Vagina (tissue), 2 donors: ENCODE measurements around the gene PLPP2.

Experiments used
- POLR2A ChIP-seq, 2 donors: fragments of 450-650 bp; IDR thresholded peaks; one replicate each; pipeline ENCODE4 v1.6.1; 2017; ENCODE audit warnings: antibody characterized with exemption in 2 of 2, mild to moderate bottlenecking in 2 of 2, moderate library complexity in 2 of 2
- POLR2AphosphoS5 ChIP-seq, 2 donors: sonication (generic); formaldehyde crosslinking; IDR thresholded peaks; one replicate each; pipeline ENCODE4 v1.9.0; 2017; ENCODE audit warnings: antibody characterized with exemption in 2 of 2, mild to moderate bottlenecking in 2 of 2, low read depth in 1 of 2; ENCODE audit not compliant: insufficient read depth in 1 of 2

- TF ChIP-seq POLR2A (IDR thresholded peaks at IDR 0.05) = no peak
- no peak for TF ChIP-seq POLR2AphosphoS5 (IDR thresholded peaks at IDR 0.05; ENCODE audit: insufficient read depth in 1 of 2, low read depth in 1 of 2)
Observed at GRCh38 chr19:313169-313987, 22.2 kb upstream of the PLPP2 start.
